Transverse colon (tissue), 3 donors: ENCODE results near the gene GOLGA3.

ENCODE experiments used
- CTCF ChIP-seq, 5 experiments: fragments of 200-600 bp in 3 of 5; fragments of 450-650 bp in 2 of 5; sonication (generic) in 3 of 5; IDR thresholded peaks; 1 replicate in 2 of 5; 2 replicates in 3 of 5; pipeline ENCODE4 v1.5.1; 2016 to 2017; ENCODE audit warnings: antibody characterized with exemption in 5 of 5, inconsistent platforms in 3 of 5, mild to moderate bottlenecking in 2 of 5, moderate library complexity in 1 of 5
- EP300 ChIP-seq: sonication (generic); formaldehyde crosslinking; IDR thresholded peaks from one replicate; pipeline ENCODE4 v1.6.1; 2017; ENCODE audit warnings: antibody characterized with exemption, low read depth

- TF ChIP-seq EP300 (no peak), CTCF (IDR thresholded peaks at IDR 0.05) (no peak)
Measured at GRCh38 chr12:132723015-132723763, 105.5 kb downstream of the GOLGA3 start.
